ENCODE results near the gene FAM89A. TPM values are rescaled to one million over a fixed set of nuclear protein-coding genes. Genes with fewer than 3 reads are reported as not detected.
A peak's percentile ranks its signal among the peaks of the same experiment; 100 is the strongest.

Gene FAM89A
- total and polyA plus RNA-seq, 2 of the 13 experiments (the other 11 are each of a cell fraction or from before 2014, with no cell fraction given) = 0.35 to 0.44 TPM

DNA sequence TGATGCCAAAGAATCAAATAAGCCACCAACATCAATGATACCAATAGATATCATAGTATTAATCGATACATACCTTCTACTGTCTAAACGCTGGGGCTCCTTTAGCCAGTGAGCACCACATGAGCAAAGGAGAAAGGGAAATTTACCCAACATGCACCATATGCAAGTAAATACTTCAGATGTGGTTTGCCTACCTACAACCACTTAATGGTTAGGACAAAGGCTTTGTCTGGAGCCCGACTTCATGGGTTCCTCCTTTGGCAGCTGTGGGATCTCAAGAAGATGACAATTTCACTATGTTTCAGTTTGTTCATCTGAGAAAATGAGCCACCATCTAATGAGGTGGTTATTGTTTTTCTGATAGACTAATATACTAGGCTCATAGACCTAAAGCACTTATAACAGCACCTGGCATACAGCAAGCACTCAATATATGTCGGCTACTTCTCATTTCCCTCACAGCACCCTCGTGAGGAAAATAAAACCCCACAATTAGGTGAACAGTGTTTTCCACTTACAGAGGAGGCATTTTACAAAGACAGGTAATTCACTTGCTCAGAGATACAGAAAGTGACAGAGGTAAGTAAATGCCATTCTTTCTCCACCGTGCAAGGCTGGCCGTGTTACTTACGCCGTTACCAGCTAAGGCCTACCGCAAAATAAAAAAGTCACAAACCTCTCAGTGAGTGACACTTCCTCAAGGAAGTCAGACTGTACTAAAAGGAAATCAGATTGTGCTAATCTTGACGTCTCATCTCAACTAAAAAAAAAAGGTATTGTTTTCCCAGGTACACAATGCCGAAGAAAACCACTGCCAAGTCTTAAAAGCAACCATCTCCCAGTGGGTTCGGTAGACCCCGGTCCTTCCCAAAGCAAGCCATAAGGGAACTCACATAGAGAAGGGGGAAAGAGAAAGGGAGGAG is 63.0 kb downstream of the FAM89A start:
- FAIRE-seq (no peak), ATAC-seq (no peak), DNase-seq (ENCODE audit: low spot score) (no peak)
- Histone ChIP-seq H3K27me3 (ENCODE audit: control insufficient read depth in 1 of 2, insufficient read depth in 2 of 2, low read length in 2 of 2) (no peaks in the 10 kb centered on the region; a peak in 1 of 5 replicates), H3K27ac (ENCODE audit: extremely low read length, insufficient read depth, low read length) (no peak overlapping the region), H3K4me3 (replicated peaks in 1 of 3; ENCODE audit: insufficient read depth in 1 of 3, low read depth in 2 of 3, low read length in 3 of 3) (peak overlapping the region; percentile 81 to 94 (median 84); a peak in 5 of 6 replicates), H3K79me2 (ENCODE audit: insufficient read depth, low read length) (peaks cover 9% of the 10 kb centered on the region), H4K20me1 (ENCODE audit: insufficient read depth, low read length) (no peaks in the 10 kb centered on the region), H3K36me3 (replicated peaks in 1 of 2; ENCODE audit: control insufficient read depth in 1 of 2, insufficient read depth in 2 of 2, low read length in 2 of 2) (peaks cover 0 to 1% of the 10 kb centered on the region in 2 experiments; a peak in 1 of 5 replicates), H3K4me2 (ENCODE audit: low read depth, low read length) (peak overlapping the region; percentile 64), H3K9me3 (ENCODE audit: low read length) (no peaks in the 10 kb centered on the region), H3K4me1 (ENCODE audit: insufficient read depth, low read length) (peaks cover 32% of the 10 kb centered on the region), H3K9ac (ENCODE audit: insufficient read depth, low read depth, low read length) (peak overlapping the region; percentile 68), H2AFZ (ENCODE audit: low read length) (no peak overlapping the region)
- in situ Hi-C loops (cut with HindIII; ENCODE audit: extremely low pct_ligation_motif_present, low pct_unique_long_range_greater_than_20kb) = no loop called here
- intact Hi-C loops (cut with micrococcal nuclease; ENCODE audit: unreplicated experiment) = loop anchor here (5.0 to 10.0 kb wide), 2 partner anchors 262 to 335 kb away; partner anchors contain the start of genes AGT and COG2
- ChIA-PET CTCF (ENCODE audit: low intra/inter-chr PET ratio, low total read pairs) (no interaction called here), POLR2A (interaction anchor here (1.5 kb wide), 1 partner anchor 109 kb away, joined by 5 read pairs; the partner anchor contains the start of gene C1orf198)
- TF ChIP-seq ARNTL (CRISPR knock-in tag; IDR thresholded peaks at IDR 0.05) (no peak), LCORL (IDR thresholded peaks at IDR 0.05) (no peak), LCORL (CRISPR knock-in tag; IDR thresholded peaks at IDR 0.05) (no peak), ZKSCAN1 (IDR thresholded peaks at IDR 0.05; ENCODE audit: low read length) (no peak), ZNF496 (CRISPR knock-in tag; IDR thresholded peaks at IDR 0.05; ENCODE audit: insufficient replicate concordance) (no peak), ZFAT (CRISPR knock-in tag; conservative IDR thresholded peaks at IDR 0.05) (no peak), ZFP1 (CRISPR knock-in tag; IDR thresholded peaks at IDR 0.05) (no peak)
- TF ChIP-seq, protein P1, sequence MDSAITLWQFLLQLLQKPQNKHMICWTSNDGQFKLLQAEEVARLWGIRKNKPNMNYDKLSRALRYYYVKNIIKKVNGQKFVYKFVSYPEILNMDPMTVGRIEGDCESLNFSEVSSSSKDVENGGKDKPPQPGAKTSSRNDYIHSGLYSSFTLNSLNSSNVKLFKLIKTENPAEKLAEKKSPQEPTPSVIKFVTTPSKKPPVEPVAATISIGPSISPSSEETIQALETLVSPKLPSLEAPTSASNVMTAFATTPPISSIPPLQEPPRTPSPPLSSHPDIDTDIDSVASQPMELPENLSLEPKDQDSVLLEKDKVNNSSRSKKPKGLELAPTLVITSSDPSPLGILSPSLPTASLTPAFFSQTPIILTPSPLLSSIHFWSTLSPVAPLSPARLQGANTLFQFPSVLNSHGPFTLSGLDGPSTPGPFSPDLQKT (CRISPR knock-in tag; IDR thresholded peaks at IDR 0.05; ENCODE audit: borderline replicate concordance) = no peak
- TF ChIP-seq, protein P2, sequence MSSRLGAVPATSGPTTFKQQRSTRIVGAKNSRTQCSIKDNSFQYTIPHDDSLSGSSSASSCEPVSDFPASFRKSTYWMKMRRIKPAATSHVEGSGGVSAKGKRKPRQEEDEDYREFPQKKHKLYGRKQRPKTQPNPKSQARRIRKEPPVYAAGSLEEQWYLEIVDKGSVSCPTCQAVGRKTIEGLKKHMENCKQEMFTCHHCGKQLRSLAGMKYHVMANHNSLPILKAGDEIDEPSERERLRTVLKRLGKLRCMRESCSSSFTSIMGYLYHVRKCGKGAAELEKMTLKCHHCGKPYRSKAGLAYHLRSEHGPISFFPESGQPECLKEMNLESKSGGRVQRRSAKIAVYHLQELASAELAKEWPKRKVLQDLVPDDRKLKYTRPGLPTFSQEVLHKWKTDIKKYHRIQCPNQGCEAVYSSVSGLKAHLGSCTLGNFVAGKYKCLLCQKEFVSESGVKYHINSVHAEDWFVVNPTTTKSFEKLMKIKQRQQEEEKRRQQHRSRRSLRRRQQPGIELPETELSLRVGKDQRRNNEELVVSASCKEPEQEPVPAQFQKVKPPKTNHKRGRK (CRISPR knock-in tag; IDR thresholded peaks at IDR 0.05) = no peak
- TF ChIP-seq, protein P3, sequence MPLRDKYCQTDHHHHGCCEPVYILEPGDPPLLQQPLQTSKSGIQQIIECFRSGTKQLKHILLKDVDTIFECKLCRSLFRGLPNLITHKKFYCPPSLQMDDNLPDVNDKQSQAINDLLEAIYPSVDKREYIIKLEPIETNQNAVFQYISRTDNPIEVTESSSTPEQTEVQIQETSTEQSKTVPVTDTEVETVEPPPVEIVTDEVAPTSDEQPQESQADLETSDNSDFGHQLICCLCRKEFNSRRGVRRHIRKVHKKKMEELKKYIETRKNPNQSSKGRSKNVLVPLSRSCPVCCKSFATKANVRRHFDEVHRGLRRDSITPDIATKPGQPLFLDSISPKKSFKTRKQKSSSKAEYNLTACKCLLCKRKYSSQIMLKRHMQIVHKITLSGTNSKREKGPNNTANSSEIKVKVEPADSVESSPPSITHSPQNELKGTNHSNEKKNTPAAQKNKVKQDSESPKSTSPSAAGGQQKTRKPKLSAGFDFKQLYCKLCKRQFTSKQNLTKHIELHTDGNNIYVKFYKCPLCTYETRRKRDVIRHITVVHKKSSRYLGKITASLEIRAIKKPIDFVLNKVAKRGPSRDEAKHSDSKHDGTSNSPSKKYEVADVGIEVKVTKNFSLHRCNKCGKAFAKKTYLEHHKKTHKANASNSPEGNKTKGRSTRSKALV (CRISPR knock-in tag; IDR thresholded peaks at IDR 0.05) = no peak
- TF ChIP-seq, protein P4, sequence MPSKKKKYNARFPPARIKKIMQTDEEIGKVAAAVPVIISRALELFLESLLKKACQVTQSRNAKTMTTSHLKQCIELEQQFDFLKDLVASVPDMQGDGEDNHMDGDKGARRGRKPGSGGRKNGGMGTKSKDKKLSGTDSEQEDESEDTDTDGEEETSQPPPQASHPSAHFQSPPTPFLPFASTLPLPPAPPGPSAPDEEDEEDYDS (CRISPR knock-in tag; IDR thresholded peaks at IDR 0.05) = no peak
- TF ChIP-seq, protein P5, sequence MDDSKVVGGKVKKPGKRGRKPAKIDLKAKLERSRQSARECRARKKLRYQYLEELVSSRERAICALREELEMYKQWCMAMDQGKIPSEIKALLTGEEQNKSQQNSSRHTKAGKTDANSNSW (CRISPR knock-in tag; IDR thresholded peaks at IDR 0.05; ENCODE audit: borderline replicate concordance) = no peak
- WGBS (ENCODE audit: low lambda C conversion rate) = 71% methylated on average over 14 of the region's 14 CpGs
- BruUV-seq (replicated peaks) = TSS peak; percentile 40

Measured in HepG2 (cell line).